ENCODE results near the gene TNK1. TPM values are rescaled to one million over a fixed set of nuclear protein-coding genes. Genes with fewer than 3 reads are reported as not detected.
A peak's percentile ranks its signal among the peaks of the same experiment; 100 is the strongest.

TNK1 gene
- total RNA-seq, 1 experiment from 2014 or later, result 7.0 TPM

- H3K4me3 ChIP-seq (ENCODE audit: insufficient read depth, low read depth, low read length), result peak overlapping the region; percentile 68; the same call in 1 of the 2 replicates
- peak; percentile 81 for DNase-seq
- peaks cover 12% of the 10 kb centered on the region for H3K36me3 ChIP-seq (replicated peaks; ENCODE audit: control insufficient read depth, insufficient read depth, low read length)
- no peaks in the 10 kb centered on the region for H3K27me3 ChIP-seq (ENCODE audit: control insufficient read depth, insufficient read depth, low read length)
These were observed 12.1 kb downstream of the TNK1 start for GRCh38 chr17:7392696-7393612.

DNA sequence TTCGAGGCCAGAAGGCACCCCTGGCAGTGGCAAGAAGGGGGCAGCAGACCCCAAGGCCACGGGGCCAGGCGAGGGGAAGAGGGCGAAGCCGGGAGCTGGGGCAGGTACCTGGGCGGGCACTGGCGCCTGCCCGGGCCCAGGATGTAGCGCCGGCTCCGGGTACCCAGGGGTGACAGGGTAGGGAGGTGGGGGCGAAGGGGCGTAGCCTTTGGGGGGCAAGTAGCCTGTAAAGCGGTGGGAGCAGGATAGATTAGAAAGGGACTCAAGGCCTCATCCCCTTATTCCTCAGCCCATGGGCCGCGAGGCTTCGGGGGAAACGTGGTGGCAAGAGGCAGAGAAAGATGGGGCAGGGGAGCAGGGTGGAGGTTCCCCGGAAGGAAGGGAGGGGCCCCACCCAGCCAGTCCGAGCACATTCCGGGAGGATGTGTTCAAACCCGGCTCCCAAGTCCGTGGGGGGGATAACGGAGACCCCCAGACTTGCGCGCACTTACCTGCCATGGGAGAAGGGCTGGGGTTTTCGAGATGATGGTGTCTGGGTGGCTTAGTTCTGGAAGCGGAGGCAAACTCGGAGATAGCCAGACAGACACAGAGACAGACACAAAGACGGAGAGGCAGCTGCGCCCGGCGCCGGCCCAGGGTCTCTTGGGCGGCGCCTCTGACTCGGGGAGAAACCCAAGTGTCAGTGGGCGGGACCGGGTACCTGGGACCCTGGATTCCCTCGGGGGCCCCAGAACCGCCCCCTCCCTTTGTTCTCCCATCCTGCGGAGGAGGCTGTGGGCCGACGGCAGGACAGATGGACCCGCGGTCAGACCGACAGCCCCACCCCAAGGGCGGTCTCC is 12.9 kb downstream of the TNK1 start:
- DNase-seq, result peak; percentile 97
- Histone ChIP-seq H3K4me3 (ENCODE audit: insufficient read depth, low read depth, low read length) (peak overlapping the region; percentile 68), H3K27me3 (ENCODE audit: control insufficient read depth, insufficient read depth, low read length) (no peaks in the 10 kb centered on the region), H3K36me3 (replicated peaks; ENCODE audit: control insufficient read depth, insufficient read depth, low read length) (peaks cover 12% of the 10 kb centered on the region)

- Histone ChIP-seq H3K4me3 (ENCODE audit: insufficient read depth, low read depth, low read length) (peak within 1 kb of the TSS; percentile 68), H3K27me3 (ENCODE audit: control insufficient read depth, insufficient read depth, low read length) (no peaks in the 10 kb centered on the region), H3K36me3 (replicated peaks; ENCODE audit: control insufficient read depth, insufficient read depth, low read length) (peaks cover 7% of the 10 kb centered on the region)
- peak; percentile 99 for DNase-seq
These were observed 13.7 kb downstream of the TNK1 start, which contains the start of gene PLSCR3 for GRCh38 chr17:7394452-7395191. PLSCR3 (minus strand) TSS chr17:7394525; CDS start chr17:7394110, 415 bp downstream.

GRCh38 chr17:7396147-7396546 is 15.3 kb downstream of the TNK1 start:
- no peak overlapping the region for H3K4me3 ChIP-seq (ENCODE audit: insufficient read depth, low read depth, low read length)
- peak; percentile 31 for DNase-seq
- H3K27me3 ChIP-seq (ENCODE audit: control insufficient read depth, insufficient read depth, low read length), result no peaks in the 10 kb centered on the region
- H3K36me3 ChIP-seq (replicated peaks; ENCODE audit: control insufficient read depth, insufficient read depth, low read length), result peaks cover 7% of the 10 kb centered on the region

DNA sequence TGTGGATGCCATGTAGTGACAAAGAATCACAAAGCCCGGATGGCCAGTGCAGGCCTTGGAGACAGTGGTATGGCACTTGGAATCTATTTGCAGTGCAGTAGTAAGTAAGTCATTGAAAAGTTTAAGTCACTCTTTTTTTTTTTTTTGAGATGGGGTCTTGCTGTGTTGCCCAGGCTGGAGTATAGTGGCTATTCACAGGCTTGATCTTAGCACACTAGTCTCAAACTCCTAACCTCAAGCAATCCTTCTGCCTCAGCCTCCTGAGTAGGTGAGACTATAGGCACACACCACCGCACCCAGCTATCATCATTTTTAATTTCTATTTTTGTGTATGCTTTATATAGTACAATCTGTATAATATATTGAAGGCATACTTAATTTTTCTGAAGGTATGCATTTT is 17.7 kb downstream of the TNK1 start:
- H3K36me3 ChIP-seq (replicated peaks; ENCODE audit: control insufficient read depth, insufficient read depth, low read length), result peaks cover 4% of the 10 kb centered on the region
- no peak overlapping the region for H3K4me3 ChIP-seq (ENCODE audit: insufficient read depth, low read depth, low read length)
- no peak for DNase-seq
- H3K27me3 ChIP-seq (ENCODE audit: control insufficient read depth, insufficient read depth, low read length), result no peaks in the 10 kb centered on the region

- peak overlapping the region; percentile 87 for H3K4me3 ChIP-seq (ENCODE audit: insufficient read depth, low read depth, low read length)
- H3K27me3 ChIP-seq (ENCODE audit: control insufficient read depth, insufficient read depth, low read length), result peaks cover 5% of the 10 kb centered on the region
- H3K36me3 ChIP-seq (replicated peaks; ENCODE audit: control insufficient read depth, insufficient read depth, low read length), result peaks cover 4% of the 10 kb centered on the region
- DNase-seq, result no peak
These were observed 22.3 kb downstream of the TNK1 start for GRCh38 chr17:7403043-7403726.

DNA sequence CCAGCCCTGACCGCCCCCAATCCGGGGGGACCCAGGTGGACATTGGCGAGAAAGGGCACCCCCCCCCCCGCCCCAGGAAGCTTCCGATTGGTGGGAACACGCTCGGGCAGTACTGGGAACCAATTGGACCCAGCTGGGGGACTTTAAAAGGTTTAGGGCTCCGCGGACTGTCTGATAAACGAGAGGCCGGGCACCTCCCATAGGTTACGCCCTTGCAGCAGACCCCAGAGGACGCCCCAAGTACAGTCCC is 22.8 kb downstream of the TNK1 start:
- DNase-seq, result peak; percentile 91
- Histone ChIP-seq H3K27me3 (ENCODE audit: control insufficient read depth, insufficient read depth, low read length) (peaks cover 7% of the 10 kb centered on the region), H3K4me3 (ENCODE audit: insufficient read depth, low read depth, low read length) (peak overlapping the region; percentile 87), H3K36me3 (replicated peaks; ENCODE audit: control insufficient read depth, insufficient read depth, low read length) (peaks cover 4% of the 10 kb centered on the region)

DNA sequence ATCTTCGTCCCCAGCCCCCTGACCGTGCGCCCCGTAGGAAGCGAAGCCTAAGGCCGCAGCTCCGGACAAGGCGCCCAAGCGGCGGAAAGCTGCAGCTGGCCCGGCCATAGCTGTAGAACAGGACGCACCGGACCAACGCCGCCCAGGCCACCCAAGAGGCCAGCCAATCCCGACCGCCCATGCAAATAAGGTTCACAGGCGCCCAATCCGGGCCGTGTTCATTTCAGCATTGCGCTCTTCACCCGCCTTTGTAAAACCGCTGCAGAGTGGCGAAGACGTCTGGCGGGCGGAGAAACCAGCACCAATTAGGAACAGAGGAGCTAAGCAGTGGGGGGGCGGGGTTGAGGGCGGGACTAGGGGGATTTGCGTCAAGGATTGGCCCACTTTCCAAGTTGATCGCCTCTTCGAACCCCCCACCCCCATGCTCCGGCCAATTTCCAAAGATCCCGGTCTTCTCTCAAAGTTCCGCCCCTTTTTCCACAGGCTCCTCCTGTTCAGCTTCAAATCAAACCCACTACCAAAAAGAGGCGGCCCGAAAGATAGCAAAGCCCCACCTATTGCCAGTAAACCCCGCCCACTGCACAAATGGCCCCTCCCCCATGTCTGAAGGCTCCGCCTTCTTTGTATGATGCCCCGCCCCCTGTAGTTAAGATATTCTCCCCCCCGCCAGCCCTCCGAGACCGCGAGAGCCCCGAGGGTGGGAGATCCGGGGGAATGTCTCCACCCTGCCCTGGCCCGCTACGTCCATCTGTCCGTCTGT is 23.3 kb downstream of the TNK1 start, which contains the start of gene TMEM256:
TMEM256 (minus strand) TSS at position 121 of the 760 bp plus-strand sequence; CDS start at position 108, 13 bp downstream.
- peaks cover 5% of the 10 kb centered on the region for H3K36me3 ChIP-seq (replicated peaks; ENCODE audit: control insufficient read depth, insufficient read depth, low read length)
- peak; percentile 96 for DNase-seq
- peaks cover 11% of the 10 kb centered on the region for H3K27me3 ChIP-seq (ENCODE audit: control insufficient read depth, insufficient read depth, low read length)
- peak within 1 kb of the TSS; percentile 87 for H3K4me3 ChIP-seq (ENCODE audit: insufficient read depth, low read depth, low read length)

DNA sequence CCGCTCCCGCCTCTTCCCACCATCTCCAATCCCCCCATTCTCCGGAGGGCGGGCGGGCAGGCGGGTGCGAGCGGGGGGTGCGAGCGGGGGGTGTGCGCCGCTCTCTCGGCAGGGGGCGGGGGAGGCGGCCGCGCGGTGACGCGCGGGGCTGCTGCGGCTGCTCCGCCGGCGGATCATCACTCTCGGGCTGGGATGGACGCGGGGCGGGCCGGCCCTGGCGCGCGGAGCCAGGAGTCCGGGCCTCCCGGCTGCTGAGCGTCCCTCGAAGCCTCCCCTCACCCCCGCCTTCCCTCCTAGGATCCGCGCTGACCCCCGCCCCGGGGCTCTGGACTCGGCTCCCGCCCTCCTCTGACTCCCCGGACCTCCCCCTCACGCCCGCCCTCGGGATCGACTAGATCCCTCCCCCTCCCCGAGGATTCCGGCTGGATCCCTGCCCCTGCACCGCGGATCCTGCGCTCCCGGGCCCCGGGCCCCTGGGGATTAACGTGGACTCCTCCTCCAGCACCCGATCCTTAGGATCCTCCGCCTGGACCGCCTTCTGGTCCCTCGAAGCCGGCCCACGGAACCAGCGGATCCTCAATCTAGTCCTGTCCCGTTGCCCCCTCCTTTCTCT is 24.0 kb downstream of the TNK1 start:
- Histone ChIP-seq H3K4me3 (ENCODE audit: insufficient read depth, low read depth, low read length) (peak overlapping the region; percentile 82), H3K27me3 (ENCODE audit: control insufficient read depth, insufficient read depth, low read length) (peaks cover 11% of the 10 kb centered on the region), H3K36me3 (replicated peaks; ENCODE audit: control insufficient read depth, insufficient read depth, low read length) (peaks cover 9% of the 10 kb centered on the region)
- DNase-seq, result peak; percentile 95

DNA sequence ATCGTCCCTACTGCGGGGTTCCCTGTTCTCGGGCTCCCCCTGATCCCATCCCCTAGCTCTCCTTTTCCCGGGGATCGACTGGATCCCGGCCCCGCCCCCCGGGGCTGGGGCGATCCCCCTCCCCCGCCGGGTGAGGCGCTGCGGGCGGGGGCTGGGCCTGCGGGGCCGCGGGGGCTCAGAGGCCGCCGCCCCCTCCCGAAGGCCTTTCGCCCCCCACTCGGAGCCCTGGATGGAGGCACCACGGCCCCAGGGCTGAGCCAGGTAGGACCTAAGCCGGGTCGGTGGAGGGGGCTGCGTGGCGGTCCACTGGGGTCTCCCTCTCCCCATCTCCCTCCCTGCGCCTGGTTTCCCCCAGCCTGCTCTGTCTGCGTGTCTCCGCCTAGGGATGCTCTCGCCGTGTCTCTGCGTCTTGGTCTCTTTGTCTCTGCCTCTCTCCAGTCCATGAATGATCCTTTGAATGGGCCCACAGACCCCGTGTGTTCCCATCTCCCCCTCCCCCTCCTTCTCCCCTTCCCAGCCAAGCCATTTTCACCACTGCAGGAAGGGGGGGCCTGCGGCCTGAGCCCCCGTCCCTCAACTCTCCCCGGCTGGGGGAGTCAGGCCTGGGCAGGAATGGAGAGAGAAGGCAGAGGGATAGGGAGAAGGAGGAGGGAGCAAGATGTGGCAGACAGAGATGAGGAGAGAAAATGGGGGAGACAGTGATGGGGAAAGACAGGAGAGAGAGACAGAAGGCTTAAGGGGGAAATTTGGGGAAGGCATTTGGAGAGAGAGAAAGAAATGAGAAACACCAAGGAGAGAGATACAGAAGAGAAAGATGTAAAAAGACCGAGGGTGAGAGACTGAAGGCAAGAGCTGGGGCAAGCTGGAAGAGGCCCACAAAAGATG is 24.7 kb downstream of the TNK1 start:
- peaks cover 13% of the 10 kb centered on the region for H3K36me3 ChIP-seq (replicated peaks; ENCODE audit: control insufficient read depth, insufficient read depth, low read length)
- peak; percentile 89 for DNase-seq

DNA sequence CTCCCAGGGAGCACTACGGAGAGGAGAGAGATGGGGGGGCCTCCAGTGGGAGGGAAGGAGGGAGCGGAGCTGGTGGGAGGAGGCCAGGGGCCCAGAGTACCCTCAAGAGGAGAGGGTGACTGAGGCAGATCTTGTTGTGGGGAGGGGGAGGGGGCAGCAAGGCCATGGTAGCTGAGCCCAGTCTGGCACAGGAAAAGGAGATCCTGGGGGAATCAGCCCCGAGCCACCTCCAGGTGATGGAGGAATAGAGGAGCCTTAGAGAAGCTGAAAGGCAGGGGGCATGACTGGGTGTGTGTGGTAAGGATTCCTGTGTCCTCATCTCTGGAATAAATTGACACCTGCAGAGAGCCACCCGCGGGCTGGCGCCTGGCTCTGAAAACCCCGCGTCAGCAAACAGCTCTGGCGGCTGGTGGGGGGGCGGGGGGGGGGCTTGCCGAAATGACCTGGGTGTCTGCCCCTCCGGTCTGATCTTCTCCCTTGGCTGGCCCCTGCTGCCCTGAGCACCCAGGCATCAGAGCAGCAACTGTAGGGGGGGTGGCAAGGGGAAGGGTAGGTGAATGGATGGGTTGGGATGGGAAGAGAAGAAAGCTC is 25.4 kb downstream of the TNK1 start:
- peak; percentile 79 for DNase-seq
- peak overlapping the region; percentile 82 for H3K4me3 ChIP-seq (ENCODE audit: insufficient read depth, low read depth, low read length)

More for the DNA sequence above, 24.7 kb downstream of the TNK1 start:
- Histone ChIP-seq H3K27me3 (ENCODE audit: control insufficient read depth, insufficient read depth, low read length) (peaks cover 11% of the 10 kb centered on the region), H3K4me3 (ENCODE audit: insufficient read depth, low read depth, low read length) (peak overlapping the region; percentile 82)

GRCh38 chr17:7407082-7407481 is 26.2 kb downstream of the TNK1 start:
- Histone ChIP-seq H3K36me3 (replicated peaks; ENCODE audit: control insufficient read depth, insufficient read depth, low read length) (peaks cover 11% of the 10 kb centered on the region), H3K4me3 (ENCODE audit: insufficient read depth, low read depth, low read length) (no peak overlapping the region), H3K27me3 (ENCODE audit: control insufficient read depth, insufficient read depth, low read length) (peaks cover 11% of the 10 kb centered on the region)
- peak; percentile 73 for DNase-seq

More for the DNA sequence above, 25.4 kb downstream of the TNK1 start:
- H3K36me3 ChIP-seq (replicated peaks; ENCODE audit: control insufficient read depth, insufficient read depth, low read length), result peaks cover 11% of the 10 kb centered on the region
- H3K27me3 ChIP-seq (ENCODE audit: control insufficient read depth, insufficient read depth, low read length), result peaks cover 11% of the 10 kb centered on the region
